GM21825 (cell line): ENCODE results near the gene PCED1B.

Source experiments
- ATAC-seq: cut with Tn5 transposase; IDR thresholded peaks from one replicate; pipeline ENCODE4 v1.9.1; 2021; ENCODE audit warnings: mild to moderate bottlenecking, moderate library complexity; ENCODE audit not compliant: unreplicated experiment

Gene PCED1B

GRCh38 chr12:47088021-47088944, 8.9 kb downstream of the PCED1B start:
- no peak for ATAC-seq

DNA sequence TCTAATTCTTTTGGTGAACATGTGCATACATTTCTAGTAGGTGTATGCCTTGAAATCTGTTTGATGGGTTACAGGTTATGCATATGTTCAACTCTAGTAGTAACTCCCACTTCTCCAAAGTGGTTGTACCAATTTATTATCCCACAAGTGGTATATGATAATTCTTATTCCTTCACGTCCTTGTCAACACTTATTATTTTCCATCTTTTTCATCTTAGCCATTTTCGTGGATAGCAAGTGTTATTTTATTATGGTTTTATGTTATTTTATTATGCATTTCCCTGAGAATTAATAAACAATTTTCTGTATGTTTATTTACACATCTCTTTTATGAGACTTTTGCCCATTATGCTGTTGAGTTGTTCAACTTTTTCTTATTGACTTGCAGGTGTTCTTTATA, 11.6 kb downstream of the PCED1B start:
- no peak for ATAC-seq

DNA sequence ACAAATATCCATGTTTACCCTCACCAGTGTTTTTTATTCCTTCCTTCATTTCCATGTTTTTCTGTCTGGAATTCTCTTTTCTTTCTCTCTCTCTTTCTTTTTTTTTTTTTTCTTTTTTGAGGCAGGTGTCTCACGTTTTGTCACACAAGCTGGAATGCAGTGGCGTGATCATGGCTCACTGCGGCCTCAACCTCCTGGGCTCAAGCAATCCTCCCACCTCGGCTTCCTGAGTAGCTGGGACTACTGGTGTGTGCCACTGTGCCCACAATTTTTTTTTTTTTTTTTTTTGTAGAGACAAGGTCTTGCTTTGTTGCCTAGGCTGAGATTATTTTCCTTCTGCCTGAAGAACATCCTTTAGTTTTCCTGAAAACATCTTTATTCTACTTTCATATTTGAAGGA, 15.4 kb downstream of the PCED1B start:
- ATAC-seq: no peak

- ATAC-seq: no peak
Observed at GRCh38 chr12:47095446-47096236, 16.2 kb downstream of the PCED1B start.

GRCh38 chr12:47097276-47097896, 18.0 kb downstream of the PCED1B start:
- no peak for ATAC-seq

DNA sequence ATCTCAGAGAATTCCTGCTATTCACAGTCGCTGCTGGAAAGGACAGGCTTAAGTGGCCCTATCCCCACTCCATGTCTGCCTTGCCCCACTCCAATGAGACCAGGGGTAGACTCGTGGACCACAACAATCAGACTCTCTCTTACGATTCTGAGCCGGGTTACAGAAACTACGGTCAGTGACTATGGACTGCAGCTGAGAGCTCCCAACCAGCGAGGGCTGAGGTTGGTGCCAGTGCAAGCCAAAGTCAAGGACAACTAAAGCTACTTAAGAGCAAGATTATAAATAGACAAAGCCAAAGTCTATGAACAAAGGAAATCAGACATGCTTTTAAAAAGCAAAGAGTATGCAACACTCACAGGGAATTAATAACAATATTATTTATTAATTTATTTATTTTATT, 18.7 kb downstream of the PCED1B start:
- ATAC-seq: no peak

DNA sequence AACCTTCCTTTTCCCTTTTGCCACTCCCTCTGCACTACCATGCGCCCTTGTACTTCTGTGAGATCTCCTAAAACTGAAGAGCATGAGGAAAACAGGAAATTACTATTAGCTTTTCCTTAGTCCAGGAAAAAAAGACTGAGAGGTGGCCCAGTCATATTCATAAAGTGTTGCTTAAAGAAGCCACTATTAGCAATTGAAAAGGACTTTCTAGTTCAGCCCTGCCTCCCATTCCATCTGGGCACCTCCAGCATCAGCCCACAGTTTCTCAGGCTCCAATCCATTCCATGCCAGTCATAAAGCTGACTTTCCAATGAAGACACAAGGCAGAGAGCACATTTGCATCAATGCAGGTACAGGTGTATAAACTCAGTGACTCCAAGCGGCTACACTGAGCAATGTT, 20.2 kb downstream of the PCED1B start:
- no peak for ATAC-seq

DNA sequence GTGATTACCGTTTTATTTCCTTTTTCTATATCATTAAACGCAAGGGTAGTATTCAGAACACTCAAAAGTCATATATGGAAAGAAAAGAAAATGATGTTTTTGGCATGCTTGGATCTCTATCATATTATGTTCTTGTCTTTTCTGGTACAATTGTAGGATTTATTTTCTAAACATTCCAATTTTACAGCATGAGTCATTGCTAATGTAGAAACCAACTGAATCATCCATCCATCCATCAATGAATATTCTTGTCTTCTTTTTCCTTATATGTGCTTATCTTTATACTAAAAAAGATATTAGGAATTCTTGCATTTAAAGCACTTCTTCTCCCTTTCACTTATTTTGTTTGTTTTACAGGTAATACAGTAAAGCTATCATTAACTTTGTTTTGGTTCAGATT, 20.7 kb downstream of the PCED1B start:
- no peak for ATAC-seq

GRCh38 chr12:47102406-47102805, 23.0 kb downstream of the PCED1B start:
- no peak for ATAC-seq

- ATAC-seq: no peak
Observed at GRCh38 chr12:47102845-47103651, 23.6 kb downstream of the PCED1B start.

GRCh38 chr12:47105914-47106674, 26.7 kb downstream of the PCED1B start:
- ATAC-seq: no peak

- no peak for ATAC-seq
Observed at GRCh38 chr12:47107446-47107845, 28.0 kb downstream of the PCED1B start.

DNA sequence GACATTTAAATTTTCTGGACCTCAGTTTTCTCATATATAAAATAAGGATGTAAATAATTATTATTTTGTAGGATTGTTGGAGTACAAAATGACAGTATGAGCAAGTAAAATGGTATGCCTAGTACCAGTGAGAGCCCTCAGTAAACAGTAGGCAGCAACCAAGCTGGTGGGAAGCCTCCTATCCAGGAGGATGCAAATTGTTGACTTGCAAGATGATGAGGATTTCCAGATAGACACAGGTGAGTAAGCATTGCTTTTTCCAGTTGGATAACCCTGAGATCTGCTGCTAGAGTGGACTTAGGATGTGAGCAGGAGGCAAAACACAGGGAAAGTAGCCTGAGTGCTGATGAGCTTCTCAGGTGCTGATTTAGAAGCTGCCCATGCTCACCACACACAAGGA, 28.5 kb downstream of the PCED1B start:
- no peak for ATAC-seq

DNA sequence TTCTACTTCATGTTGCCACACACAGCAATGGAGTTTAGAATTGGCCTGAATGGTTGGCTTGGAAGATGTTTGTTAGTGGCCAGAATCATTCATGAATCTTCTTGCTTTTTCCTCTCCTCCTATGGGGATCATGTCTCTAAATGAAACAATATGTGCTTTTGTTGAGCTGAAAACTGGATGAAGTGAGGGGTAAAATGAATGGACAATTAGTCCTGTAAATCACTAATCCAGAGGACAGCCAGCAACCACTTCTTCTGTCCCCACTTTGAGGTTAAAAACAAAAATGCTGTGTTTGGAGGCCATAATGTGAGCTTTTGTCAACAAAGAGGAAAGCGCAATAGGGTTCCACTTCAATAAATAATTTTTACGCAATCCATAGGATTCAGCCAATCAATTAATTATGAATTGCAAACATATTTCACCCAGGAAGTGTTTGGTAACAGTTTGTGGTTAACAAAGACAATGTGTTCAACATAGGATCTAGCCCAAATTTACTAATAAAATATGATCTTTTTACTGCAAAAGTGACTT, 30.7 kb downstream of the PCED1B start:
- no peak for ATAC-seq

- no peak for ATAC-seq
Observed at GRCh38 chr12:47110718-47111391, 31.4 kb downstream of the PCED1B start.

DNA sequence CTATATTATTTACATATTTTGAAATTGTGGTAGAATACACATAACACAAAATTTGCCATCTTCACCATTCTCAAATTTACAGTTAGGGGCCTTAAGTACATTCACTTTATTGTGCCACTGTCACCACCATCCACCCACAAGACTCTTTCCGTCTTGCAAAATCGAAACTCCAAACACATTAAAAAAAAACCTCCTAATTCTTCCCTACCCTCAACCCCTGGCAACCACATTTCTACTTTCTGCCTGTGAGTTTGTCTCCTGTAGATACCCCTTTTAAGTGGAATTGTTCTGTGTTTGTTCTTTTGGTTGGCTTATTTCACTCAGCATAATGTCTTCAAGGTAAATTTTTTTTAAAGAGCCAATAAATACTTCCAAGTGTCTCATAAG, 32.0 kb downstream of the PCED1B start:
- ATAC-seq: no peak

- ATAC-seq: no peak
Observed at GRCh38 chr12:47111854-47112253, 32.4 kb downstream of the PCED1B start.

GRCh38 chr12:47112679-47113078, 33.3 kb downstream of the PCED1B start:
- no peak for ATAC-seq

DNA sequence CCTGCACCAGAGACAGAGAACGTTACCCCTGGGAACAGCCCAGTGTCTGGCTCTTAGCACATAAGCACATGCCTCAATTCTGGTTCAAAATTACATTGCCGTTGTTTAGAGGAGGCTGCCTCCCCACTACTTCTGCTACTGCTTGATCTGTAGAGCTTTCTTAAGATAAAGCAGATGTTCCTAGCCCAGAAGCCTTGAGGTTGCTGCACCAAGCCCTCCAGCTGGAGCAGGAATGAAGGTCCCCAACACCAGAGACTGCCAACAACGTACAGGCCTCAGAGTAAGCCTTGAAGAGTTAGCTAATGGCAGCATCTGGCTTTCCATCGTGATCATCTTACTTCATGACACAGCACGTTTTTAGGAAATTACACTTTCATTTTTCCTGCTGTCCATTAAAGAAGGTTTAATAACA, 35.1 kb downstream of the PCED1B start:
- ATAC-seq: no peak
